Measurements from ENCODE around the gene C6orf132.

- TF ChIP-seq CTCF (conservative IDR thresholded peaks at IDR 0.05; ENCODE audit: low read depth, low read length) (no peak), EZH2 (IDR thresholded peaks at IDR 0.05; ENCODE audit: borderline replicate concordance, low read depth, low read length, poor library complexity, severe bottlenecking) (no peak)
Observed at GRCh38 chr6:42073287-42073686, 69.1 kb downstream of the C6orf132 start.
